ENCODE data around the gene NKX1-1.
A peak's percentile ranks its signal among the peaks of the same experiment; 100 is the strongest.

NKX1-1 gene

GRCh38 chr4:1356181-1356998, 49.9 kb downstream of the NKX1-1 start:
- DNase-seq = peak; percentile 7

GRCh38 chr4:1355378-1355777, 50.9 kb downstream of the NKX1-1 start:
- no peak for DNase-seq

GRCh38 chr4:1354983-1355275, 51.3 kb downstream of the NKX1-1 start:
- DNase-seq = no peak

GRCh38 chr4:1354136-1354982, 51.9 kb downstream of the NKX1-1 start:
- DNase-seq = no peak

- no peak for DNase-seq
These were observed 52.8 kb downstream of the NKX1-1 start for GRCh38 chr4:1353186-1354055.

All from stimulated activated naive CD4-positive, alpha-beta T cell treated with Interleukin-2 at 50 U/mL for 16 hours (primary cell).